CD14-positive monocyte (primary cell): ENCODE data around the gene PIK3R2. TPM values are rescaled to one million over a fixed set of nuclear protein-coding genes. Genes with fewer than 3 reads are reported as not detected.
A peak's percentile ranks its signal among the peaks of the same experiment; 100 is the strongest.

Experiments used
- DNase-seq, 3 donors: peaks; one replicate each; pipeline ENCODE4 v3.0.0-alpha.2; 2011 to 2022
- H2AFZ ChIP-seq: 2 replicates; pipeline ENCODE4 v1.6.0; 2012; ENCODE audit warnings: mild to moderate bottlenecking, low read depth, low read length, inconsistent platforms; ENCODE audit not compliant: insufficient read depth, poor library complexity, severe bottlenecking
- H3K27ac ChIP-seq, 2 donors: 1 replicate in 1 of 2; 2 replicates in 1 of 2; pipeline ENCODE4 v1.5.1; 2012 to 2013; ENCODE audit warnings: low read length in 2 of 2, control low read depth in 1 of 2, inconsistent platforms in 1 of 2, low read depth in 1 of 2, mild to moderate bottlenecking in 1 of 2
- H3K27me3 ChIP-seq, 2 donors: one replicate each; pipeline versions ENCODE4 v1.6.0 to v1.6.1; 2011 to 2013; ENCODE audit warnings: low read length in 2 of 2; ENCODE audit not compliant: control insufficient read depth in 2 of 2, insufficient read depth in 2 of 2
- H3K36me3 ChIP-seq, 2 donors: replicated peaks in 1 of 2; 1 replicate in 1 of 2; 2 replicates in 1 of 2; pipeline versions ENCODE4 v1.5.1 to v1.6.1; 2012 to 2013; ENCODE audit warnings: low read length in 2 of 2, control low read depth in 1 of 2, inconsistent platforms in 1 of 2, mild to moderate bottlenecking in 1 of 2; ENCODE audit not compliant: insufficient read depth in 2 of 2, control insufficient read depth in 1 of 2
- H3K4me1 ChIP-seq, 2 donors: 1 replicate in 1 of 2; 2 replicates in 1 of 2; pipeline versions ENCODE4 v1.5.1 to v1.6.1; 2012 to 2013; ENCODE audit warnings: low read length in 2 of 2, control low read depth in 1 of 2, inconsistent platforms in 1 of 2, mild to moderate bottlenecking in 1 of 2, moderate library complexity in 1 of 2; ENCODE audit not compliant: insufficient read depth in 2 of 2, control insufficient read depth in 1 of 2
- H3K4me2 ChIP-seq: replicated peaks from 2 replicates; pipeline ENCODE3; 2012; ENCODE audit warnings: low read length, moderate library complexity, mild to moderate bottlenecking; ENCODE audit not compliant: poor library complexity, severe bottlenecking; ENCODE audit errors: extremely low read depth
- H3K4me3 ChIP-seq, 3 experiments: fragments of 200-600 bp in 1 of 3; sonication (generic) in 1 of 3; replicated peaks in 1 of 3; 1 replicate in 2 of 3; 2 replicates in 1 of 3; pipeline ENCODE4 v1.5.1; 2011 to 2013; ENCODE audit warnings: low read length in 3 of 3, mild to moderate bottlenecking in 3 of 3, control low read depth in 2 of 3, low read depth in 2 of 3, inconsistent platforms in 1 of 3, moderate library complexity in 1 of 3
- H3K79me2 ChIP-seq: 2 replicates; pipeline ENCODE4 v1.6.0; 2012; ENCODE audit warnings: mild to moderate bottlenecking, control low read depth, inconsistent platforms, low read length, moderate library complexity; ENCODE audit not compliant: insufficient read depth
- H3K9ac ChIP-seq: 2 replicates; pipeline ENCODE4 v1.6.0; 2017; ENCODE audit warnings: low read length, mild to moderate bottlenecking; ENCODE audit not compliant: insufficient read depth, poor library complexity, severe bottlenecking
- H3K9me3 ChIP-seq, 2 donors: replicated peaks in 1 of 2; 1 replicate in 1 of 2; 2 replicates in 1 of 2; pipeline versions ENCODE4 v1.5.1 to v1.6.1; 2012 to 2013; ENCODE audit warnings: low read length in 2 of 2, control low read depth in 1 of 2; ENCODE audit not compliant: control insufficient read depth in 1 of 2, insufficient read depth in 1 of 2
- H4K20me1 ChIP-seq: 2 replicates; pipeline ENCODE4 v1.6.0; 2012; ENCODE audit warnings: mild to moderate bottlenecking, low read length, control low read depth, moderate library complexity; ENCODE audit not compliant: insufficient read depth
- H3K27ac Mint-ChIP-seq, 7 donors: one replicate each; pipeline ENCODE4 v1.8.0; 2020; ENCODE audit warnings: mild to moderate bottlenecking in 7 of 7, mixed read lengths in 7 of 7, moderate library complexity in 6 of 7, inconsistent platforms in 2 of 7
- H3K27me3 Mint-ChIP-seq, 3 donors: one replicate each; pipeline ENCODE4 v1.8.0; 2021 to 2022; ENCODE audit warnings: low read depth in 3 of 3, mild to moderate bottlenecking in 3 of 3, mixed read lengths in 3 of 3, moderate library complexity in 3 of 3, inconsistent platforms in 1 of 3
- H3K36me3 Mint-ChIP-seq, 2 donors: one replicate each; pipeline ENCODE4 v1.8.0; 2020; ENCODE audit warnings: mixed read lengths in 2 of 2, inconsistent platforms in 1 of 2, mild to moderate bottlenecking in 1 of 2
- H3K4me1 Mint-ChIP-seq: one replicate; pipeline ENCODE4 v1.8.0; 2020; ENCODE audit warnings: mild to moderate bottlenecking, mixed read lengths
- H3K4me3 Mint-ChIP-seq, 2 donors: one replicate each; pipeline ENCODE4 v1.8.0; 2020; ENCODE audit warnings: mild to moderate bottlenecking in 2 of 2, mixed read lengths in 2 of 2, moderate library complexity in 1 of 2
- H3K9me3 Mint-ChIP-seq, 7 donors: one replicate each; pipeline ENCODE4 v1.8.0; 2020 to 2022; ENCODE audit warnings: mixed read lengths in 7 of 7, mild to moderate bottlenecking in 6 of 7, moderate library complexity in 6 of 7, inconsistent platforms in 2 of 7
- CTCF ChIP-seq: fragments of 200-600 bp; IDR thresholded peaks from one replicate; pipeline ENCODE4 v1.8.0; 2022; ENCODE audit warnings: antibody characterized with exemption, mild to moderate bottlenecking
- WGBS: methylation state at CpG from one replicate; pipeline ENCODE4 v1.1.5; 2013; ENCODE audit warnings: missing lambda C conversion rate; ENCODE audit not compliant: insufficient coverage; 5-methylcytosine and 5-hydroxymethylcytosine counted together
- intact Hi-C, 2 donors: fragments of 100-400 bp; cut with micrococcal nuclease; formaldehyde crosslinking; loops; one replicate each; pipeline versions ENCODE4 v1.15.0 to v1.15.1; 2023
- polyA plus RNA-seq, 3 donors: library from polyadenylated mRNA; depleted of rRNA in 1 of 3; unstranded in 2 of 3; stranded (reverse) in 1 of 3; fragments of 300-500 nt in 2 of 3; fragments of >200 nt in 1 of 3; fragmentation: Illumina TruSeq in 2 of 3; gene quantifications; 1 replicate in 2 of 3; 2 replicates in 1 of 3; pipeline ENCODE4 v1.2.3, GENCODE V29; 2012 to 2021

Gene PIK3R2
- polyA plus RNA-seq, 3 donors = 0.99 to 7.7 (median 2.0) TPM

GRCh38 chr19:18167011-18167410 lies 14.0 kb downstream of the PIK3R2 start:
- peaks cover 39% of the 10 kb centered on the region for H3K4me1 Mint-ChIP-seq
- Histone ChIP-seq H3K4me2 (no peak overlapping the region), H3K27ac (no peak overlapping the region), H2AFZ (no peak overlapping the region), H4K20me1 (no peaks in the 10 kb centered on the region), H3K27me3 (no peaks in the 10 kb centered on the region), H3K4me1 (peaks cover 42 to 46% of the 10 kb centered on the region in 2 donors), H3K79me2 (peaks cover 17% of the 10 kb centered on the region), H3K9ac (no peak overlapping the region), H3K9me3 (no peaks in the 10 kb centered on the region), H3K4me3 (no peak overlapping the region), H3K36me3 (peaks cover 26 to 32% of the 10 kb centered on the region in 2 donors)
- DNase-seq = no peak
- intact Hi-C loops = loop anchor here in 1 of 2 donors (5.0 kb wide), 1 partner anchor 55 kb away; no protein-coding TSS in a partner anchor
- peaks cover 0 to 1% (median 0%) of the 10 kb centered on the region in 3 donors for H3K27me3 Mint-ChIP-seq
- WGBS = 96% methylated on average over 21 of the region's 21 CpGs
- H3K9me3 Mint-ChIP-seq = peaks cover 0 to 2% (median 0%) of the 10 kb centered on the region in 7 donors
- TF ChIP-seq CTCF = no peak
- no peak overlapping the region for H3K4me3 Mint-ChIP-seq
- no peak overlapping the region for H3K27ac Mint-ChIP-seq
- H3K36me3 Mint-ChIP-seq = peaks cover 37 to 53% of the 10 kb centered on the region in 2 donors

- Mint-ChIP-seq H3K9me3 (peaks cover 0 to 2% (median 0%) of the 10 kb centered on the region in 7 donors), H3K36me3 (peaks cover 29 to 42% of the 10 kb centered on the region in 2 donors), H3K27ac (peak overlapping the region; percentile 59 to 100 (median 90)), H3K4me1 (peaks cover 48% of the 10 kb centered on the region), H3K27me3 (peaks cover 0 to 1% (median 0%) of the 10 kb centered on the region in 3 donors), H3K4me3 (peak overlapping the region; percentile 62 to 63)
- Histone ChIP-seq H2AFZ (no peak overlapping the region), H3K4me1 (peaks cover 52 to 57% of the 10 kb centered on the region in 2 donors), H3K9me3 (no peaks in the 10 kb centered on the region), H4K20me1 (no peaks in the 10 kb centered on the region), H3K36me3 (peaks cover 19 to 27% of the 10 kb centered on the region in 2 donors), H3K27me3 (no peaks in the 10 kb centered on the region), H3K79me2 (peaks cover 25% of the 10 kb centered on the region), H3K4me2 (peak overlapping the region; percentile 76), H3K27ac (peak overlapping the region; percentile 99), H3K4me3 (peak overlapping the region in 2 of 3 experiments; percentile 8 to 100), H3K9ac (no peak overlapping the region)
- WGBS = 83% methylated on average over 8 of the region's 14 CpGs
- DNase-seq = peak; percentile 68 to 79 (median 68)
- peak; percentile 91 for TF ChIP-seq CTCF
- intact Hi-C loops = loop anchor here in 1 of 2 donors (5.0 kb wide), 1 partner anchor 56 kb away; no protein-coding TSS in a partner anchor
Observed at GRCh38 chr19:18167975-18168645, 15.1 kb downstream of the PIK3R2 start.
